Measurements from ENCODE around the gene SLC49A3.

GRCh38 chr4:636628-637159 is 52.3 kb downstream of the SLC49A3 start:
- TF ChIP-seq, protein P1, sequence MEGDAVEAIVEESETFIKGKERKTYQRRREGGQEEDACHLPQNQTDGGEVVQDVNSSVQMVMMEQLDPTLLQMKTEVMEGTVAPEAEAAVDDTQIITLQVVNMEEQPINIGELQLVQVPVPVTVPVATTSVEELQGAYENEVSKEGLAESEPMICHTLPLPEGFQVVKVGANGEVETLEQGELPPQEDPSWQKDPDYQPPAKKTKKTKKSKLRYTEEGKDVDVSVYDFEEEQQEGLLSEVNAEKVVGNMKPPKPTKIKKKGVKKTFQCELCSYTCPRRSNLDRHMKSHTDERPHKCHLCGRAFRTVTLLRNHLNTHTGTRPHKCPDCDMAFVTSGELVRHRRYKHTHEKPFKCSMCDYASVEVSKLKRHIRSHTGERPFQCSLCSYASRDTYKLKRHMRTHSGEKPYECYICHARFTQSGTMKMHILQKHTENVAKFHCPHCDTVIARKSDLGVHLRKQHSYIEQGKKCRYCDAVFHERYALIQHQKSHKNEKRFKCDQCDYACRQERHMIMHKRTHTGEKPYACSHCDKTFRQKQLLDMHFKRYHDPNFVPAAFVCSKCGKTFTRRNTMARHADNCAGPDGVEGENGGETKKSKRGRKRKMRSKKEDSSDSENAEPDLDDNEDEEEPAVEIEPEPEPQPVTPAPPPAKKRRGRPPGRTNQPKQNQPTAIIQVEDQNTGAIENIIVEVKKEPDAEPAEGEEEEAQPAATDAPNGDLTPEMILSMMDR (IDR thresholded peaks at IDR 0.05; ENCODE audit: poor library complexity): no peak
- TF ChIP-seq EZH2phosphoT487 (IDR thresholded peaks at IDR 0.05; ENCODE audit: low read depth, severe bottlenecking, unreplicated experiment) (no peak), EZH2 (IDR thresholded peaks at IDR 0.05; ENCODE audit: borderline replicate concordance) (no peak)
